ENCODE results near the gene ATG9A.
A peak's percentile ranks its signal among the peaks of the same experiment; 100 is the strongest.

ATG9A gene

GRCh38 chr2:219223831-219224610, 5.4 kb downstream of the ATG9A start:
- no peak for DNase-seq (ENCODE audit: low read depth in 3 of 3)

GRCh38 chr2:219221957-219222518, 7.4 kb downstream of the ATG9A start:
- DNase-seq (ENCODE audit: low read depth in 3 of 3): no peak

GRCh38 chr2:219220652-219221402, 8.6 kb downstream of the ATG9A start:
- DNase-seq (ENCODE audit: low read depth in 3 of 3): no peak

- DNase-seq (ENCODE audit: low read depth in 3 of 3): no peak
These were observed 9.5 kb downstream of the ATG9A start for GRCh38 chr2:219219784-219220532.

GRCh38 chr2:219218732-219219701, 10.4 kb downstream of the ATG9A start, which contains the start of gene ABCB6:
Gene ABCB6, minus strand, starts transcription at chr2:219218958. Its CDS starts 285 bp downstream, at chr2:219218673.
- DNase-seq (ENCODE audit: low read depth in 3 of 3): peak; percentile 69 to 93 (median 85)

GRCh38 chr2:219218217-219218731, 11.2 kb downstream of the ATG9A start:
- DNase-seq (ENCODE audit: low read depth in 3 of 3): no peak

GRCh38 chr2:219216535-219216915, 12.9 kb downstream of the ATG9A start:
- no peak for DNase-seq (ENCODE audit: low read depth in 3 of 3)

GRCh38 chr2:219215871-219216534, 13.4 kb downstream of the ATG9A start:
- no peak for DNase-seq (ENCODE audit: low read depth in 3 of 3)

- DNase-seq (ENCODE audit: low read depth in 3 of 3): no peak
These were observed 14.7 kb downstream of the ATG9A start for GRCh38 chr2:219214786-219215185.

GRCh38 chr2:219214141-219214540, 15.3 kb downstream of the ATG9A start:
- DNase-seq (ENCODE audit: low read depth in 3 of 3): no peak

GRCh38 chr2:219213486-219214071, 15.9 kb downstream of the ATG9A start:
- no peak for DNase-seq (ENCODE audit: low read depth in 3 of 3)

- DNase-seq (ENCODE audit: low read depth in 3 of 3): no peak
These were observed 16.4 kb downstream of the ATG9A start for GRCh38 chr2:219213026-219213415.

- no peak for DNase-seq (ENCODE audit: low read depth in 3 of 3)
These were observed 18.5 kb downstream of the ATG9A start for GRCh38 chr2:219210886-219211362.

- DNase-seq (ENCODE audit: low read depth in 3 of 3): no peak
These were observed 19.1 kb downstream of the ATG9A start for GRCh38 chr2:219210196-219210885.

- DNase-seq (ENCODE audit: low read depth in 3 of 3): no peak
These were observed 19.9 kb downstream of the ATG9A start for GRCh38 chr2:219209236-219210195.

- no peak for DNase-seq (ENCODE audit: low read depth in 3 of 3)
These were observed 21.3 kb downstream of the ATG9A start for GRCh38 chr2:219207884-219208740.
